Tibial nerve (tissue), 3 donors: Measurements from ENCODE around the gene KDM1B.
"Not testable (repeated sequence)": the region's sequence is repeated elsewhere in the genome, so short reads cannot be mapped to it uniquely, and the experiment has no call there.

ENCODE experiments used
- EP300 ChIP-seq, 2 donors: sonication (generic); formaldehyde crosslinking; IDR thresholded peaks; one replicate each; pipeline ENCODE4 v1.6.1; 2017; ENCODE audit warnings: antibody characterized with exemption in 2 of 2, mild to moderate bottlenecking in 1 of 2
- POLR2A ChIP-seq, 2 donors: fragments of 450-650 bp; IDR thresholded peaks; one replicate each; pipeline ENCODE4 v1.6.1; 2017; ENCODE audit warnings: antibody characterized with exemption in 2 of 2, mild to moderate bottlenecking in 2 of 2, moderate library complexity in 2 of 2

GRCh38 chr6:18231856-18232255 lies 76.6 kb downstream of the KDM1B start:
- not testable (repeated sequence) for TF ChIP-seq EP300, POLR2A (IDR thresholded peaks at IDR 0.05)
